ENCODE data around the gene UMAD1. TPM values are rescaled to one million over a fixed set of nuclear protein-coding genes. Genes with fewer than 3 reads are reported as not detected.

The UMAD1 gene
- polyA plus RNA-seq, 3 donors from 2014 or later, result 16.9 to 21.8 (median 17.2) TPM

DNA sequence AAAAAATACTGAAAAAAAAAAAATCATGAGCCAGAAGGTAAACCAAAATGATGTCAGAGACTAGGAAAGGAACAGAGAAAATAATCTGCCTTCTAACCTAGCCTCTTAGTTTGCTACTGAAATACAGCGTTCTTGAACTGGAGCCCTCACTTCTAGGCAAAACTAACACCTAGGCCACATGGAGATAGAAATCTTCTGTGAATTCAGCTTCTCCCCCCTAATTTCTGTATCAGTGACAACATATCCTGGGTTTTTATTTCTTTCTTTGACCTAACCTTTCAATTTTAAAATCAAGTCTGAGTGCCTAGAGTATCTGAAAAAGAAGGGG, 228.0 kb downstream of the UMAD1 start:
- peak; percentile 24 to 30 (median 29) for DNase-seq
- Mint-ChIP-seq H3K27ac (no peak overlapping the region), H3K36me3 (peaks cover 0 to under 1% (median 0%) of the 10 kb centered on the region in 3 donors), H3K27me3 (ENCODE audit: low read depth in 3 of 3) (no peaks in the 10 kb centered on the region), H3K4me1 (no peaks in the 10 kb centered on the region), H3K9me3 (no peaks in the 10 kb centered on the region), H3K4me3 (no peak overlapping the region)

DNA sequence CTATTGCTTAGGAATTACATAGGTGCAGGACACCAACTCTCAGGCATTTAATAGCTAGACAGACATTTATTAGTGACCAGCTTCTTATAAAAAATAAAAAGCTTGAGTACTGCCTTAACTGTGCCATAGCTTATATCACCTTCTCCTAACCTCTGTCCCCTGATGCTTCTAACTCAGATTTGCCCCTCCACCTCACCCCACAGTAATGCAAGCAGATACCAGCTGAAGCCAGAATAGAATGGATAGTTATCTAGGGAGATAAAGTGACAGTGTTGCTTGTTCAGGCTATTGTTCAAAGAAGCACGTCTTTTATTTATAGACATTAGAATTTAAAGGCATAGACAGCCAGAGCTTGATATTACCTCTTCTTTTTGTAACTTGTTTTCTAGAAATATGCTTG, 228.5 kb downstream of the UMAD1 start:
- Mint-ChIP-seq H3K4me1 (no peaks in the 10 kb centered on the region), H3K36me3 (peaks cover 3 to 5% (median 4%) of the 10 kb centered on the region in 3 donors), H3K27ac (no peak overlapping the region), H3K4me3 (peak overlapping the region in 1 of 5 donors; percentile 5), H3K27me3 (ENCODE audit: low read depth in 3 of 3) (peaks cover 0 to 2% (median 0%) of the 10 kb centered on the region in 3 donors), H3K9me3 (no peaks in the 10 kb centered on the region)
- DNase-seq, result no peak

GRCh38 chr7:7869651-7870050, 229.1 kb downstream of the UMAD1 start:
- no peak overlapping the region for H3K27ac Mint-ChIP-seq

DNA sequence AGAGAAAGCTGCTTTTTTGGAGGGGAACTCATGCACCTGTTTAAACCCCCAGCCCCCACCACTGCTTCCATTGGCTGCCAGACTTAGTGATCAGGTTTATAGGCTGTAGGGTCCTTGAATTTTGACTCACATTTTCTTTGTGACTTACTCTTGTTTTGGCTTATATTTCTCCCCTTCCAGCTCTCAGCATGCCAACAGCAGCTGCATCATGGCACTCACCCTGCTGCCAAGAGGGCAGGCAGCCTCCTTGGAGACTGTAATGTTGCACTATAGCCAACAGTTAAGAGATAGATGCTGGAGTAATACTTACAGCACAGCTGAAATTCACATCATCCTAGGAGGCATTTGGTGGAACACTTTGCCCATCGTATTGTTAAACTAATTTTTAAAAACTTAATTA, 230.0 kb downstream of the UMAD1 start:
- H3K4me1 Mint-ChIP-seq, result no peaks in the 10 kb centered on the region
- H3K27me3 Mint-ChIP-seq (ENCODE audit: low read depth in 3 of 3), result peaks cover 0 to 4% (median 0%) of the 10 kb centered on the region in 3 donors
- peaks cover 6 to 14% (median 8%) of the 10 kb centered on the region in 3 donors for H3K36me3 Mint-ChIP-seq
- DNase-seq, result no peak
- no peak overlapping the region for H3K27ac Mint-ChIP-seq
- H3K4me3 Mint-ChIP-seq, result no peak overlapping the region
- H3K9me3 Mint-ChIP-seq, result no peaks in the 10 kb centered on the region

More at GRCh38 chr7:7869651-7870050, 229.1 kb downstream of the UMAD1 start:
- no peak for DNase-seq
- Mint-ChIP-seq H3K9me3 (no peaks in the 10 kb centered on the region), H3K4me3 (no peak overlapping the region), H3K4me1 (no peaks in the 10 kb centered on the region), H3K27me3 (ENCODE audit: low read depth in 3 of 3) (peaks cover 0 to 4% (median 0%) of the 10 kb centered on the region in 3 donors), H3K36me3 (peaks cover 6 to 8% (median 7%) of the 10 kb centered on the region in 3 donors)

- Mint-ChIP-seq H3K36me3 (peaks cover 6 to 14% (median 8%) of the 10 kb centered on the region in 3 donors), H3K27me3 (ENCODE audit: low read depth in 3 of 3) (peaks cover 0 to 6% (median 2%) of the 10 kb centered on the region in 3 donors), H3K9me3 (peaks cover 0 to 2% (median 0%) of the 10 kb centered on the region in 6 donors), H3K4me3 (no peak overlapping the region), H3K27ac (no peak overlapping the region), H3K4me1 (peaks cover 13 to 14% of the 10 kb centered on the region in 2 donors)
- DNase-seq, result no peak
These were observed 235.9 kb downstream of the UMAD1 start for GRCh38 chr7:7876419-7876818.

- H3K4me3 Mint-ChIP-seq, result no peak overlapping the region
- peaks cover 0 to 2% (median 0%) of the 10 kb centered on the region in 3 donors for H3K27me3 Mint-ChIP-seq (ENCODE audit: low read depth in 3 of 3)
- DNase-seq, result no peak
- H3K36me3 Mint-ChIP-seq, result peaks cover 0 to 6% (median 0%) of the 10 kb centered on the region in 3 donors
- peaks cover 13% of the 10 kb centered on the region in 2 donors for H3K4me1 Mint-ChIP-seq
- no peaks in the 10 kb centered on the region for H3K9me3 Mint-ChIP-seq
- no peak overlapping the region for H3K27ac Mint-ChIP-seq
These were observed 241.0 kb downstream of the UMAD1 start for GRCh38 chr7:7881581-7881980.

GRCh38 chr7:7882888-7883287, 242.3 kb downstream of the UMAD1 start:
- no peaks in the 10 kb centered on the region for H3K9me3 Mint-ChIP-seq
- H3K4me3 Mint-ChIP-seq, result no peak overlapping the region
- peaks cover 4 to 6% of the 10 kb centered on the region in 2 donors for H3K4me1 Mint-ChIP-seq
- peaks cover 0 to 6% (median 0%) of the 10 kb centered on the region in 3 donors for H3K36me3 Mint-ChIP-seq
- peak overlapping the region in 1 of 6 donors; percentile 20 for H3K27ac Mint-ChIP-seq
- H3K27me3 Mint-ChIP-seq (ENCODE audit: low read depth in 3 of 3), result peaks cover 0 to 2% (median 0%) of the 10 kb centered on the region in 3 donors
- no peak for DNase-seq

GRCh38 chr7:7883394-7883793, 242.8 kb downstream of the UMAD1 start:
- no peak overlapping the region for H3K27ac Mint-ChIP-seq
- H3K27me3 Mint-ChIP-seq (ENCODE audit: low read depth in 3 of 3), result peaks cover 0 to 2% (median 0%) of the 10 kb centered on the region in 3 donors
- no peak overlapping the region for H3K4me3 Mint-ChIP-seq
- H3K9me3 Mint-ChIP-seq, result no peaks in the 10 kb centered on the region
- peaks cover 0 to under 1% of the 10 kb centered on the region in 2 donors for H3K4me1 Mint-ChIP-seq
- no peak for DNase-seq
- H3K36me3 Mint-ChIP-seq, result peaks cover 0 to 6% (median 0%) of the 10 kb centered on the region in 3 donors

GRCh38 chr7:7884855-7885254, 244.3 kb downstream of the UMAD1 start:
- DNase-seq, result no peak
- Mint-ChIP-seq H3K4me3 (no peak overlapping the region), H3K9me3 (no peaks in the 10 kb centered on the region), H3K27me3 (ENCODE audit: low read depth in 3 of 3) (no peaks in the 10 kb centered on the region), H3K36me3 (peaks cover 0 to 6% (median 3%) of the 10 kb centered on the region in 3 donors), H3K27ac (no peak overlapping the region), H3K4me1 (no peaks in the 10 kb centered on the region)

- H3K27ac Mint-ChIP-seq, result no peak overlapping the region
- H3K36me3 Mint-ChIP-seq, result peaks cover 0 to 21% (median 8%) of the 10 kb centered on the region in 3 donors
- no peaks in the 10 kb centered on the region for H3K27me3 Mint-ChIP-seq (ENCODE audit: low read depth in 3 of 3)
- DNase-seq, result no peak
- H3K4me3 Mint-ChIP-seq, result no peak overlapping the region
- H3K4me1 Mint-ChIP-seq, result no peaks in the 10 kb centered on the region
- H3K9me3 Mint-ChIP-seq, result no peaks in the 10 kb centered on the region
These were observed 249.4 kb downstream of the UMAD1 start for GRCh38 chr7:7889791-7890568.

- Mint-ChIP-seq H3K4me3 (no peak overlapping the region), H3K27ac (no peak overlapping the region), H3K36me3 (peaks cover 0 to 32% (median 8%) of the 10 kb centered on the region in 3 donors)
These were observed 254.6 kb downstream of the UMAD1 start for GRCh38 chr7:7895004-7895650.

DNA sequence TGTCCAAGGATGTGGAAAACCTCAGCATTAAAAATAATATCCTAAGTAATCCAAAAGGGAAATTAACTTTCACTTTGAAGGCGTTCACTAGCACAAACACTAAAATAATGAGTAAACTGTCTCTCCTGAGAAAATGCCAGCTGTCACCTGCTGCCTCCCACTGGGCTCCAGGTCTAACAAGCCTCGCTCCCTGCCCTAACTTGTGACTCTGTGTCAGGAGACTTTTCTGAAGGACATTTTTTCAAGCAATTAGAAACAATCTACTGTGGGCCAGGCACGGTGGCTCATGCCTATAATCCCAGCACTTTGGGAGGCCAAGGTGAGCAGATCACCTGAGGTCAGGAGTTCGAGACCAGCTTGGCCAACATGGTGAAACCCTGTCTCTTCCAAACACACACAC, 255.2 kb downstream of the UMAD1 start:
- no peaks in the 10 kb centered on the region for H3K4me1 Mint-ChIP-seq
- no peak overlapping the region for H3K4me3 Mint-ChIP-seq
- no peaks in the 10 kb centered on the region for H3K9me3 Mint-ChIP-seq
- H3K36me3 Mint-ChIP-seq, result peaks cover 0 to 31% (median 2%) of the 10 kb centered on the region in 3 donors
- no peak for DNase-seq
- no peak overlapping the region for H3K27ac Mint-ChIP-seq
- H3K27me3 Mint-ChIP-seq (ENCODE audit: low read depth in 3 of 3), result no peaks in the 10 kb centered on the region

More at GRCh38 chr7:7895004-7895650, 254.6 kb downstream of the UMAD1 start:
- Mint-ChIP-seq H3K27me3 (ENCODE audit: low read depth in 3 of 3) (no peaks in the 10 kb centered on the region), H3K9me3 (no peaks in the 10 kb centered on the region), H3K4me1 (no peaks in the 10 kb centered on the region)
- DNase-seq, result no peak

DNA sequence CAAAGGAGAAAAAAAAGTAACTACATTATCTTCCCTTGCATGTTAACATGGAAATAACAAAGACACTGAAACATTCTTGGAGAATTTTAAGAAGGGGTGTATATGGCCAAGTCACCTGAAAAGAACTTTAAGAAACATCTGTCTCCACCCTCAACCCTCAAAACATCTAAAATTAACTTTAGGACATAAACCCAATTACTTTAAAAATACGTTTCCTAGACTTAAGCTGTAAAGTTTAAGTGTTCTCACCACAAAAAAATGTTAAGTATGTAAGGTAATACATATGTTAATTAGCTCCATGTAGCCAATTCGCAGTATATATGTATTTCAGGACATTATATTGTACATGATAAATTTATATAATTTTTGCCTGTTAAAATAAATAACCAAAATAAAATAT, 257.0 kb downstream of the UMAD1 start:
- H3K4me3 Mint-ChIP-seq, result no peak overlapping the region
- H3K27me3 Mint-ChIP-seq (ENCODE audit: low read depth in 3 of 3), result no peaks in the 10 kb centered on the region
- H3K9me3 Mint-ChIP-seq, result no peaks in the 10 kb centered on the region
- H3K27ac Mint-ChIP-seq, result no peak overlapping the region
- peaks cover 0 to 23% (median 0%) of the 10 kb centered on the region in 3 donors for H3K36me3 Mint-ChIP-seq
- DNase-seq, result no peak
- peaks cover 3% of the 10 kb centered on the region in 2 donors for H3K4me1 Mint-ChIP-seq

DNA sequence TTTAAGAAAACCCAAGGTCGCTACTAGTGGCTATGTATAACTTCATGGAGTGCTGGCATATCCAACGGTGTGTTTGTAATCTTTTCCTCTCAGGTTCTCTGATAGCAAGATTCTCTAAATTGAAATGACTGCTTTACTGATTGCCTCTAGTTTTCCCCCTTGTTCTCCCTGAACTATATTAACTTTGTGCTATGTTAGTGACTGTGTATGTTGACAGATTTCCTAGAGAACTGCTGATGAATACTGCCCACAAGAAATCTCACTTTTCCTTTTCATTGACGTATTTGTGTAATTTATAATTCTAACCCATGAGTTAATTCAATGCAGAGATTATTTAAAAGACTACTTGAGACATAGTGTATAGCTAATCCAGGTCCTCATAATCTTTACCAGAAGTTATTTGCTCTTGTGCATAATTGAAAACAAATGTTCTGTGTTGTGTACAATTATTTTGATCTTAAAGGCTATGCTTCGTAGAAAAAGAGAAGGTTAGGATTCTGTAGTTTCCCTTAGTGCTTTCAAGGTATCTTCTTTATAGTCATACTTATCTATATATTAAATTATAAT, 257.5 kb downstream of the UMAD1 start:
- Mint-ChIP-seq H3K27ac (peak overlapping the region in 1 of 6 donors; percentile 35), H3K27me3 (ENCODE audit: low read depth in 3 of 3) (no peaks in the 10 kb centered on the region)

More for the DNA sequence above, 257.5 kb downstream of the UMAD1 start:
- Mint-ChIP-seq H3K4me3 (no peak overlapping the region), H3K36me3 (peaks cover 0 to 25% (median 0%) of the 10 kb centered on the region in 3 donors), H3K9me3 (no peaks in the 10 kb centered on the region), H3K4me1 (peaks cover 8 to 9% of the 10 kb centered on the region in 2 donors)
- DNase-seq, result no peak
